ENCODE results near the gene SRGAP1.

GRCh38 chr12:63922474-63922873 is 78.0 kb downstream of the SRGAP1 start:
- TF ChIP-seq EP300 (IDR thresholded peaks at IDR 0.05) (no peak), CTCF (IDR thresholded peaks at IDR 0.05) (no peak)

Data from gastroesophageal sphincter (tissue), 3 donors.